GM10266 (cell line): ENCODE data around the gene CCDC187.

Source experiments
- DNase-seq: peaks from one replicate; pipeline ENCODE4 v3.0.0; 2012; ENCODE audit errors: extremely low spot score
- TF ChIP-seq, protein P1 (sequence below): IDR thresholded peaks from 2 replicates; pipeline ENCODE4 v1.5.1; 2012; ENCODE audit warnings: mild to moderate bottlenecking, low read depth; ENCODE audit not compliant: control insufficient read depth, insufficient read depth; ENCODE audit errors: missing control alignments

Gene CCDC187

GRCh38 chr9:136220017-136220729, 83.7 kb downstream of the CCDC187 start:
- no peak for DNase-seq
- TF ChIP-seq, protein P1, sequence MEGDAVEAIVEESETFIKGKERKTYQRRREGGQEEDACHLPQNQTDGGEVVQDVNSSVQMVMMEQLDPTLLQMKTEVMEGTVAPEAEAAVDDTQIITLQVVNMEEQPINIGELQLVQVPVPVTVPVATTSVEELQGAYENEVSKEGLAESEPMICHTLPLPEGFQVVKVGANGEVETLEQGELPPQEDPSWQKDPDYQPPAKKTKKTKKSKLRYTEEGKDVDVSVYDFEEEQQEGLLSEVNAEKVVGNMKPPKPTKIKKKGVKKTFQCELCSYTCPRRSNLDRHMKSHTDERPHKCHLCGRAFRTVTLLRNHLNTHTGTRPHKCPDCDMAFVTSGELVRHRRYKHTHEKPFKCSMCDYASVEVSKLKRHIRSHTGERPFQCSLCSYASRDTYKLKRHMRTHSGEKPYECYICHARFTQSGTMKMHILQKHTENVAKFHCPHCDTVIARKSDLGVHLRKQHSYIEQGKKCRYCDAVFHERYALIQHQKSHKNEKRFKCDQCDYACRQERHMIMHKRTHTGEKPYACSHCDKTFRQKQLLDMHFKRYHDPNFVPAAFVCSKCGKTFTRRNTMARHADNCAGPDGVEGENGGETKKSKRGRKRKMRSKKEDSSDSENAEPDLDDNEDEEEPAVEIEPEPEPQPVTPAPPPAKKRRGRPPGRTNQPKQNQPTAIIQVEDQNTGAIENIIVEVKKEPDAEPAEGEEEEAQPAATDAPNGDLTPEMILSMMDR: no peak

DNA sequence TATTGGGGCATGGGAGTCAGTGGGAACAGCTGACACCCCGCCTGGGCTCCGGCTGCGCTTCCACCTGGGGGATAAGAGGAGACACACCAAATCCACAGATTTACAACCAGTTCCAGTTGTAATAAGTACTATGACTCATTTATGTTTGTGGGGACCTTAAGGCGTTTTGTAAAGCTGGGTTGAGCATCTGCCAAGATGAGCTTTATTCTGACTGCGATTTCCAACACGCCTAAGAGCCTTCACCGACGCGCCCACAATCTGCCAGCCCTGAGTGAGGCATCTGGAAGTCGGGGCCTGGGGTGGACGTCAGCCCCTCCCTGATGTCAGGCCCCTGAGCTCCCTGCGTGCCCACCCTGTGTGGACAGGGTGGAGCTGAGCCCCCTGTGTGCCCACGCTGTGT, 84.6 kb downstream of the CCDC187 start:
- TF ChIP-seq, protein P1: no peak
- no peak for DNase-seq

GRCh38 chr9:136218673-136219072, 85.2 kb downstream of the CCDC187 start:
- TF ChIP-seq, protein P1: no peak
- DNase-seq: no peak

- TF ChIP-seq, protein P1: no peak
- DNase-seq: no peak
Measured at GRCh38 chr9:136218271-136218670, 85.6 kb downstream of the CCDC187 start.

DNA sequence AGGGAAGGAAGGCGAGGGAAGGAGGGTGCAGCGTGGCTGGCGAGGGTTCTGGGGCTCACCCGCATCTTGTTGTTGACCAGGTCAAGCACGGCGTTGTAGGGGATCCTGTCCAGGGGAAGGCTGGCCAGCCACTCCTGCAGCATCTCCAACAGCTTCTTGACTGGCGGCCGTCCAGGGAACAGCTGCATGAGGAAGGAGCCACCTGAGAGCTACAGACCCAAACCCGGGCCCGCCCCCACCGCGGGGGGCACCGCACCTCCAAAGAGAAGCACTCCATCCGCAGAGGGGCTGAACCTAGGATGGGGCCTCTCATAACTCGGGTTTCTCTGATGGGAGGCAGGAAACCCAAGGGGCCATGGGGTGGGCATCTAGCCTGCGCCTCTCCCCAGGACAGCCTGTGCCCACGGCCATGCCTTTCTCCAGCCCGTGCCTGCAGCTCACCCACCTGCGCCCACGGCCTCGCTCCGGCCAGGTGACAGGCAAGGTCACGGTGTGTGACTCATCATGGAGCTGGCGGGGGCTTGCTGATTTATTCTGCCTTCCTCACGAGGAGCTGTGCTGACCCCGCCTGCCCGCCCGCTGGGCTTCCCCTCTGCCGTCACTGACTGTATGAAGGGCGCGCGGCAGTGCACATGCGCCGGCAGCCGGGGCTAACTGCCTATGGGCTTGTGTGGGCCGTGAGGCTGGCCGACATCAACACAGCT, 87.2 kb downstream of the CCDC187 start:
- no peak for DNase-seq
- TF ChIP-seq, protein P1: no peak

- no peak for DNase-seq
- TF ChIP-seq, protein P1: no peak
Measured at GRCh38 chr9:136213733-136214132, 90.2 kb downstream of the CCDC187 start.

- TF ChIP-seq, protein P1: no peak
- no peak for DNase-seq
Measured at GRCh38 chr9:136212345-136212950, 91.4 kb downstream of the CCDC187 start.
